HEK293 (cell line): ENCODE data around the gene PLD5.

Experiments
- CTCF ChIA-PET: fragments of 350-600 bp; formaldehyde crosslinking; extraction: SDS; loops from one replicate; lab custom pipeline; 2021; ENCODE audit warnings: antibody characterized with exemption; lab: Yijun Ruan, JAX
- POLR2A ChIA-PET: fragments of 300-600 bp; formaldehyde crosslinking; extraction: SDS; loops from one replicate; lab custom pipeline; 2020; ENCODE audit warnings: antibody characterized with exemption, inconsistent platforms; lab: Yijun Ruan, JAX
- H3K27ac ChIP-seq: fragments of 200-500 bp; sonication (Bioruptor generic); 2 replicates; pipeline ENCODE4 v1.5.1; 2014; ENCODE audit warnings: low read depth, low read length, control low read depth, inconsistent platforms; ENCODE audit errors: extremely low read depth
- H3K36me3 ChIP-seq, 2 experiments: fragments of 200-500 bp in 1 of 2; sonication (Bioruptor generic) in 1 of 2; 1 replicate in 1 of 2; 2 replicates in 1 of 2; pipeline ENCODE4 v1.5.1; 2014 to 2017; ENCODE audit warnings: inconsistent platforms in 2 of 2, low read length in 2 of 2; ENCODE audit not compliant: control insufficient read depth in 2 of 2, insufficient read depth in 1 of 2
- H3K4me1 ChIP-seq: fragments of 200-500 bp; sonication (Bioruptor generic); 2 replicates; pipeline ENCODE4 v1.5.1; 2014; ENCODE audit warnings: mild to moderate bottlenecking, low read length, inconsistent platforms; ENCODE audit not compliant: control insufficient read depth, insufficient read depth
- H3K4me3 ChIP-seq: 2 replicates; pipeline ENCODE4 v1.5.1; 2011; ENCODE audit warnings: low read depth, mild to moderate bottlenecking, control low read depth, low read length, moderate library complexity
- H3K9me3 ChIP-seq: fragments of 200-500 bp; sonication (Bioruptor generic); 2 replicates; pipeline ENCODE4 v1.5.1; 2014; ENCODE audit warnings: low read depth, low read length, inconsistent platforms; ENCODE audit not compliant: control insufficient read depth, insufficient read depth
- BCL11A ChIP-seq: fragments of 450-650 bp; formaldehyde crosslinking; IDR thresholded peaks from 2 replicates; pipeline ENCODE4 v1.5.1; 2016; ENCODE audit warnings: low read depth, missing biosample characterization, missing genetic modification characterization
- GLI4 ChIP-seq: fragments of 450-650 bp; formaldehyde crosslinking; IDR thresholded peaks from 2 replicates; pipeline ENCODE4 v1.5.1; 2016; ENCODE audit warnings: missing biosample characterization, missing genetic modification characterization
- MZF1 ChIP-seq: fragments of 450-650 bp; formaldehyde crosslinking; IDR thresholded peaks from 2 replicates; pipeline ENCODE4 v1.5.1; 2017; ENCODE audit warnings: missing biosample characterization, missing genetic modification characterization, borderline replicate concordance
- OSR2 ChIP-seq: fragments of 450-650 bp; formaldehyde crosslinking; IDR thresholded peaks from 2 replicates; pipeline ENCODE4 v1.5.1; 2016; ENCODE audit warnings: missing biosample characterization, missing genetic modification characterization
- PRDM1 ChIP-seq: fragments of 450-650 bp; formaldehyde crosslinking; IDR thresholded peaks from 2 replicates; pipeline ENCODE4; 2016; ENCODE audit warnings: missing biosample characterization, missing genetic modification characterization
- REST ChIP-seq: fragments of 450-650 bp; formaldehyde crosslinking; IDR thresholded peaks from 2 replicates; pipeline ENCODE4 v1.5.1; 2016; ENCODE audit warnings: missing biosample characterization, missing genetic modification characterization
- SCRT1 ChIP-seq: fragments of 450-650 bp; formaldehyde crosslinking; IDR thresholded peaks from 2 replicates; pipeline ENCODE4 v1.5.1; 2016; ENCODE audit warnings: missing biosample characterization, missing genetic modification characterization, borderline replicate concordance
- SP7 ChIP-seq: fragments of 450-650 bp; formaldehyde crosslinking; IDR thresholded peaks from 2 replicates; pipeline ENCODE4 v1.5.1; 2016; ENCODE audit warnings: missing biosample characterization, missing genetic modification characterization
- ZBTB1 ChIP-seq: fragments of 450-650 bp; formaldehyde crosslinking; IDR thresholded peaks from 2 replicates; pipeline ENCODE4 v1.5.1; 2016; ENCODE audit warnings: missing biosample characterization, missing genetic modification characterization
- ZNF221 ChIP-seq: fragments of 450-650 bp; formaldehyde crosslinking; IDR thresholded peaks from 2 replicates; pipeline ENCODE4 v1.5.1; 2017; ENCODE audit warnings: missing biosample characterization, missing genetic modification characterization, borderline replicate concordance
- ZNF280D ChIP-seq: fragments of 450-650 bp; formaldehyde crosslinking; IDR thresholded peaks from 2 replicates; pipeline ENCODE4 v1.5.1; 2016; ENCODE audit warnings: missing biosample characterization, missing genetic modification characterization
- ZNF394 ChIP-seq: fragments of 450-650 bp; formaldehyde crosslinking; IDR thresholded peaks from 2 replicates; pipeline ENCODE4 v1.5.1; 2016; ENCODE audit warnings: missing biosample characterization, missing genetic modification characterization, mild to moderate bottlenecking, moderate library complexity, borderline replicate concordance
- ZNF426 ChIP-seq: fragments of 450-650 bp; formaldehyde crosslinking; IDR thresholded peaks from 2 replicates; pipeline ENCODE4 v1.5.1; 2017; ENCODE audit warnings: missing biosample characterization, missing genetic modification characterization, mild to moderate bottlenecking, inconsistent platforms, moderate library complexity
- ZNF510 ChIP-seq: fragments of 450-650 bp; formaldehyde crosslinking; IDR thresholded peaks from 2 replicates; pipeline ENCODE4 v1.5.1; 2018; ENCODE audit warnings: mild to moderate bottlenecking, missing genetic modification characterization, missing biosample characterization; ENCODE audit not compliant: insufficient replicate concordance
- ZNF529 ChIP-seq: fragments of 450-650 bp; formaldehyde crosslinking; IDR thresholded peaks from 2 replicates; pipeline ENCODE4 v1.5.1; 2017; ENCODE audit warnings: missing genetic modification characterization, missing biosample characterization; ENCODE audit not compliant: insufficient replicate concordance
- ZNF560 ChIP-seq: fragments of 450-650 bp; formaldehyde crosslinking; IDR thresholded peaks from 2 replicates; pipeline ENCODE4 v1.5.1; 2017; ENCODE audit warnings: missing biosample characterization, missing genetic modification characterization, borderline replicate concordance
- ZSCAN18 ChIP-seq: fragments of 450-650 bp; formaldehyde crosslinking; IDR thresholded peaks from 2 replicates; pipeline ENCODE4 v1.5.1; 2016; ENCODE audit warnings: missing biosample characterization, missing genetic modification characterization
- ZSCAN4 ChIP-seq: fragments of 450-650 bp; formaldehyde crosslinking; IDR thresholded peaks from 2 replicates; pipeline ENCODE4 v1.5.1; 2017; ENCODE audit warnings: missing biosample characterization, missing genetic modification characterization

The PLD5 gene

GRCh38 chr1:242448910-242449645, 75.4 kb downstream of the PLD5 start:
- H3K36me3 ChIP-seq = no peaks in the 10 kb centered on the region
- CTCF ChIA-PET = interaction anchor here (1.0 kb wide), 1 partner anchor 417 kb away, joined by 3 read pairs; no protein-coding TSS in a partner anchor
- H3K4me1 ChIP-seq = no peaks in the 10 kb centered on the region
- POLR2A ChIA-PET = no interaction called here
- H3K9me3 ChIP-seq = no peaks in the 10 kb centered on the region
- no peak overlapping the region for H3K27ac ChIP-seq
- no peak overlapping the region for H3K4me3 ChIP-seq
- TF ChIP-seq ZNF510 (no peak), OSR2 (no peak), MZF1 (tag by site-specific recombination) (no peak), ZNF560 (tag by site-specific recombination) (no peak), ZNF394 (tag by site-specific recombination) (no peak), ZSCAN4 (tag by site-specific recombination) (no peak), SP7 (tag by site-specific recombination) (no peak), ZNF221 (tag by site-specific recombination) (no peak), ZNF280D (tag by site-specific recombination) (no peak)

GRCh38 chr1:242447689-242448088, 76.8 kb downstream of the PLD5 start:
- ChIA-PET CTCF (interaction anchor here (1.2 to 1.4 kb wide), 2 partner anchors 8 to 22 kb away, joined by 5 read pairs; no protein-coding TSS in a partner anchor), POLR2A (no interaction called here)
- no peaks in the 10 kb centered on the region for H3K4me1 ChIP-seq

GRCh38 chr1:242440757-242441156, 83.7 kb downstream of the PLD5 start:
- Histone ChIP-seq H3K36me3 (no peaks in the 10 kb centered on the region), H3K4me3 (no peak overlapping the region), H3K4me1 (no peaks in the 10 kb centered on the region), H3K9me3 (no peaks in the 10 kb centered on the region), H3K27ac (no peak overlapping the region)
- ChIA-PET CTCF (interaction anchor here (2.5 kb wide), 1 partner anchor 15 kb away, joined by 8 read pairs; no protein-coding TSS in a partner anchor), POLR2A (no interaction called here)
- no peak for TF ChIP-seq SCRT1
- TF ChIP-seq GLI4 (tag by site-specific recombination) = no peak
- TF ChIP-seq PRDM1 (tag by site-specific recombination) = no peak
- TF ChIP-seq ZBTB1 (tag by site-specific recombination) = no peak
- TF ChIP-seq REST (tag by site-specific recombination) = no peak
- no peak for TF ChIP-seq BCL11A (tag by site-specific recombination)

More at GRCh38 chr1:242447689-242448088, 76.8 kb downstream of the PLD5 start:
- Histone ChIP-seq H3K36me3 (no peaks in the 10 kb centered on the region), H3K27ac (no peak overlapping the region), H3K9me3 (no peaks in the 10 kb centered on the region), H3K4me3 (no peak overlapping the region)
- TF ChIP-seq ZNF426 (tag by site-specific recombination) = no peak
- TF ChIP-seq ZNF529 (tag by site-specific recombination) = no peak
- TF ChIP-seq ZSCAN18 (tag by site-specific recombination) = no peak
